ENCODE data around the gene SLC25A29. TPM values are rescaled to one million over a fixed set of nuclear protein-coding genes. Genes with fewer than 3 reads are reported as not detected.
"Not testable (repeated sequence)": the region's sequence is repeated elsewhere in the genome, so short reads cannot be mapped to it uniquely, and the experiment has no call there.

The SLC25A29 gene
- total RNA-seq, 1 donor from 2014 or later, result 15.9 TPM

DNA sequence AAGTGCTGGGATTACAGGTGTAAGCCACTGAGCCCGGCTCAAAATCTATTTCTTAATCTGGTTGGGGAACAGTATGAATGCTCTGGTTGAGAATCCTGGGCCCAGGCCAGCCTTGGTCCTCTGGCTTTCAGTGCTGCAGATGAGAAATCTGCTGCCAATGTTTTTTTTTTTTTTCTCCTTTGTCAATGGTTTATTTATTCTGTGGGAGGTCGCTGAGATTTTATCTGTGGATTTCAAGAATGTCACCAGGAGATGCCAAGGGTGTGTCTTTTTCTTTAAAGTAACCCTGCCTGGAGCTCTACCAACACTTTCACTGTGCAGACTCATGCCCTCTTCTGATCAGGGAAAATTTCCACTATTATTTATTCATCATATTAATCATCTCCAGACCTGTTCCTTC is 3.6 kb downstream of the SLC25A29 start:
- Mint-ChIP-seq H3K4me1 (ENCODE audit: low read depth) (peaks cover 22% of the 10 kb centered on the region), H3K9me3 (no peaks in the 10 kb centered on the region), H3K27me3 (ENCODE audit: insufficient read depth) (peaks cover 7% of the 10 kb centered on the region), H3K36me3 (ENCODE audit: low read depth) (no peaks in the 10 kb centered on the region), H3K4me3 (no peak overlapping the region), H3K27ac (no peak overlapping the region)
- no peak for DNase-seq (ENCODE audit: low spot score)
- intact Hi-C loops (cut with micrococcal nuclease), result loop anchor here (1.0 kb wide), 1 partner anchor 75 kb away; no protein-coding TSS in a partner anchor

DNA sequence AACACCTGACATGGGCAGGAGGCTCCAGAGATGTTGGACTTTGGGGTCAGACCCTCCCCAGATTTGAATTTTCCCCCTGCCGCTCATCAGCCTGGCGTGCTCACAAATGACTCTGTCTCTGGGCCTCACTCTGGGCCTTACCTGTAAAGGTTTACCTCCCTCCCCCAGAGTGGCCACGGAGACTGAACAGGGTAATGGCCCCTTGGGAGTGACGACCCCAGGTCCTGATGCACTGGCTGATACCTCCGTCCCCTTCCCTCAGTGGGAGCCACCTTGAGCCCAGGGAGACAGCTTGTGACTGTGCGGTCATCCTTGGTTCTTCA is 7.0 kb downstream of the SLC25A29 start:
- intact Hi-C loops (cut with micrococcal nuclease), result no loop called here
- Mint-ChIP-seq H3K27me3 (ENCODE audit: insufficient read depth) (no peaks in the 10 kb centered on the region), H3K4me3 (no peak overlapping the region), H3K9me3 (no peaks in the 10 kb centered on the region), H3K4me1 (ENCODE audit: low read depth) (peaks cover 14% of the 10 kb centered on the region), H3K36me3 (ENCODE audit: low read depth) (no peaks in the 10 kb centered on the region), H3K27ac (no peak overlapping the region)
- no peak for DNase-seq (ENCODE audit: low spot score)

GRCh38 chr14:100298551-100299237 is 7.5 kb downstream of the SLC25A29 start:
- Mint-ChIP-seq H3K27me3 (ENCODE audit: insufficient read depth) (no peaks in the 10 kb centered on the region), H3K36me3 (ENCODE audit: low read depth) (no peaks in the 10 kb centered on the region), H3K9me3 (no peaks in the 10 kb centered on the region), H3K27ac (no peak overlapping the region), H3K4me1 (ENCODE audit: low read depth) (peaks cover 12% of the 10 kb centered on the region), H3K4me3 (no peak overlapping the region)
- DNase-seq (ENCODE audit: low spot score), result no peak
- intact Hi-C loops (cut with micrococcal nuclease), result no loop called here

- peak overlapping the region; percentile 4 for H3K27ac Mint-ChIP-seq
- no peaks in the 10 kb centered on the region for H3K9me3 Mint-ChIP-seq
- intact Hi-C loops (cut with micrococcal nuclease), result no loop called here
- H3K4me3 Mint-ChIP-seq, result no peak overlapping the region
- no peak for DNase-seq (ENCODE audit: low spot score)
- peaks cover 1% of the 10 kb centered on the region for H3K4me1 Mint-ChIP-seq (ENCODE audit: low read depth)
- no peaks in the 10 kb centered on the region for H3K36me3 Mint-ChIP-seq (ENCODE audit: low read depth)
- H3K27me3 Mint-ChIP-seq (ENCODE audit: insufficient read depth), result no peaks in the 10 kb centered on the region
These were observed 8.6 kb downstream of the SLC25A29 start for GRCh38 chr14:100297320-100298300.

GRCh38 chr14:100296729-100297128 is 9.5 kb downstream of the SLC25A29 start:
- intact Hi-C loops (cut with micrococcal nuclease); H3K27me3 Mint-ChIP-seq (ENCODE audit: insufficient read depth); H3K36me3 Mint-ChIP-seq (ENCODE audit: low read depth); H3K27ac Mint-ChIP-seq; H3K4me1 Mint-ChIP-seq (ENCODE audit: low read depth); H3K9me3 Mint-ChIP-seq; H3K4me3 Mint-ChIP-seq; DNase-seq (ENCODE audit: low spot score): not testable (repeated sequence)

GRCh38 chr14:100296106-100296651 is 10.1 kb downstream of the SLC25A29 start:
- H3K4me3 Mint-ChIP-seq, result no peak overlapping the region
- H3K36me3 Mint-ChIP-seq (ENCODE audit: low read depth), result no peaks in the 10 kb centered on the region
- no peaks in the 10 kb centered on the region for H3K27me3 Mint-ChIP-seq (ENCODE audit: insufficient read depth)
- intact Hi-C loops (cut with micrococcal nuclease), result no loop called here
- no peaks in the 10 kb centered on the region for H3K4me1 Mint-ChIP-seq (ENCODE audit: low read depth)
- no peak for DNase-seq (ENCODE audit: low spot score)
- no peak overlapping the region for H3K27ac Mint-ChIP-seq
- no peaks in the 10 kb centered on the region for H3K9me3 Mint-ChIP-seq

DNA sequence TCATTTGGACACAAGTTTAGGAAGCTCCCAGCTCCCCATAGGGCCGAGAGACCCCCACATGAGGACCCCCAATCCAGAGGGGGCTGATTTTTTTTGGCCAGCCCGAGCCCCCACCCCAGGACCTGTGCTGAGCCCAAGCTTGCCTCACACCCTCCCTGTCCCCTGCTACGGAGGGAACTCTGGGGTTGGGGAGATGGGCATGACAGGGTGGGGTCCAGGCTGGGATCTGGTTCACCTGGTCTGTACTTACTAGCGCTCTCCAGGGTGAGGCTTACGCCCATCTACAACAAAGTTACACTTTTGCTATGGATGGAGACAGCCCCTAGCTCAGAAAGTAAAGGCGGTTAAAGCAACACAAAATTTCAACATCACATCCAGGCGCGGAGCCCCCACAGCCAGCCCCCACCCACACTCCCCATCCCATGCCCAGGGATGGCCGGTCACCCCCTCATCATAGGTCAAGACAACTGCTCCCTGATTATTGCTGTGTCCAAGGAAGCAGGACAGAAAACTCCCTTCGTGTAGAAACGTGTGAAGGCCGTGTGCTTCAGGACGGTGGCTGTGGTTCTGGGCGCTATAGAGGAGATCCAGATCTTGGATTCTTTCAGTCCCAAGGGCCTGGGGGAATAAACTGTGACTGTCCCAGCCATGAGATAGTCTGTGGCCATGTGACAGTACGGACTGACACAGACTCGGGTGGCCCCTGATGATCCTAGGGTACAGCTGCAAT is 10.7 kb downstream of the SLC25A29 start:
- no peaks in the 10 kb centered on the region for H3K36me3 Mint-ChIP-seq (ENCODE audit: low read depth)

GRCh38 chr14:100294963-100295330 is 11.3 kb downstream of the SLC25A29 start:
- no peak for DNase-seq (ENCODE audit: low spot score)
- Mint-ChIP-seq H3K27ac (no peak overlapping the region), H3K9me3 (no peaks in the 10 kb centered on the region), H3K36me3 (ENCODE audit: low read depth) (no peaks in the 10 kb centered on the region), H3K4me1 (ENCODE audit: low read depth) (no peaks in the 10 kb centered on the region), H3K27me3 (ENCODE audit: insufficient read depth) (no peaks in the 10 kb centered on the region), H3K4me3 (no peak overlapping the region)
- intact Hi-C loops (cut with micrococcal nuclease), result no loop called here

More for the DNA sequence above, 10.7 kb downstream of the SLC25A29 start:
- Mint-ChIP-seq H3K4me1 (ENCODE audit: low read depth) (no peaks in the 10 kb centered on the region), H3K27ac (no peak overlapping the region), H3K4me3 (no peak overlapping the region), H3K9me3 (no peaks in the 10 kb centered on the region), H3K27me3 (ENCODE audit: insufficient read depth) (no peaks in the 10 kb centered on the region)
- no peak for DNase-seq (ENCODE audit: low spot score)
- intact Hi-C loops (cut with micrococcal nuclease), result no loop called here

DNA sequence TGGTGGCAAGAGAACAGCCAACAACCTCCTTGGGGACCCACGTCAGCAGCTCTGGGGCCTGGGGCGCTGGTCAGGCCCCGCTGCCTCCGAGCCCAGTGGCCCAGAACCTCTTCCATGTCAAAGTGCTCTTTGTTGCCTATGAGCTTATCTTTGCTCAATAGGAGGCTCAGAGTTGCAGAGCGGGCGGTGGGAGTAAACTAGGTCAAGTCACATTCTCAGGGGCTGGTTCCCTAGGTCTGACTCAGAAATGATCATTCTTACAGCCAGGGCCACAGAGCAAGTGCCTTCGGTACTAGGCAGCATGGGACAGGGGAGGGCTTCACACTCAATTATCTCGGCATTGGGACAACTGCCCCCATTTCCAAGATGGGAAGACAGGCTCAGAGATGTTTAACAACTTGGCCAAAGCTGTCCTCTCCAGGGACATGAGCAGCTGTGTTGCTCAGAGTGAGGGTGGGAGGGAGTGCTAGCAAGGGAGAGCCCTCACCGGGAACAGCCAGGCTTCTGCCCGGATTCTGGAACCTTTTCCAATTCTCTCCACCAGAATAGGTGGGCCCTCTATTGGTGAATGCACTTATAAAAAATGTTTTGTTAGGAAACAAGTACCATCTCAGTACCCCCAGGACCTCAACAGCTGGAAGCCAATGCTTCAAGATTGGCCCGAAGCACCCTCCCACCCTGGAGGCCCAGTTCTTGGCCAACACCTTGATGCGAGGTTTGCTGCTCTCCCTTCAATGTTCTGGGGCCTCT is 11.9 kb downstream of the SLC25A29 start:
- no peak overlapping the region for H3K4me3 Mint-ChIP-seq
- DNase-seq (ENCODE audit: low spot score), result no peak
- no peaks in the 10 kb centered on the region for H3K36me3 Mint-ChIP-seq (ENCODE audit: low read depth)
- H3K27ac Mint-ChIP-seq, result no peak overlapping the region
- H3K27me3 Mint-ChIP-seq (ENCODE audit: insufficient read depth), result no peaks in the 10 kb centered on the region
- no peaks in the 10 kb centered on the region for H3K4me1 Mint-ChIP-seq (ENCODE audit: low read depth)
- H3K9me3 Mint-ChIP-seq, result no peaks in the 10 kb centered on the region
- intact Hi-C loops (cut with micrococcal nuclease), result no loop called here

- no peaks in the 10 kb centered on the region for H3K27me3 Mint-ChIP-seq (ENCODE audit: insufficient read depth)
- no peaks in the 10 kb centered on the region for H3K9me3 Mint-ChIP-seq
- H3K36me3 Mint-ChIP-seq (ENCODE audit: low read depth), result no peaks in the 10 kb centered on the region
- intact Hi-C loops (cut with micrococcal nuclease), result no loop called here
- DNase-seq (ENCODE audit: low spot score), result no peak
- H3K27ac Mint-ChIP-seq, result no peak overlapping the region
- H3K4me3 Mint-ChIP-seq, result no peak overlapping the region
- no peaks in the 10 kb centered on the region for H3K4me1 Mint-ChIP-seq (ENCODE audit: low read depth)
These were observed 12.6 kb downstream of the SLC25A29 start for GRCh38 chr14:100293497-100294212.

DNA sequence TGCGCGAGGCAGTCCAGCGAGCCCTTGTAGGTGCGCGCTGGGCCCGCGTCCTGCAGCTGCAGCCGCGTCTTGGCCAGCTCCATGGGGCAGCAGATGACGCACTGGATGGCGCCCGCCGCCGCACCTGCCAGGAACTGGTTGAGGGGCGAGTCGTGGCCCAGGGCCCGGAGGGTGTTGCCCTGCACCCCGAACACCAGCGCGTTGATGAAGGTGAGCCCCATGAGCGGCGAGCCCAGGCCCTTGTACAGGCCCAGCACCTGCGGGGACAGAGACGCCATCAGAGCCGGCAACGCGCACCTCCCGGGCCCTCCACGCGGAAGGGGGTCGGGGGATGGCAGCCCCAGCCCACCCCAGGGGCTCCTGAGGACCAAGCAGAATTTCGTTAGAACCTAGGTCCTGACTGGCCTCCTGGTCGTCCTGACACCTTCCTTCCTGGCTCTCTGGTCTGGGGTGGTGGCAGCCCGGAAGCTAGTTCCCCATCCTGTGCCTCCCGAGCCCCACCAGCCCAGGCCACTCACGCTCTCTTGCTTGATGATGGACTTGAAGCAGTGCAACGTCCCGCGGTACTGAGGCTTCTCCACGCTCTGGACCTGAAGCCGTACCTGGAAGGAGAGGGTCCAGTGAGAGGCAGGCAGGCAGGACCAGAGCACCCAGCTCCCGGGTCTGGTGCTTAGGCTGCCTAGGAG is 13.3 kb downstream of the SLC25A29 start:
- Mint-ChIP-seq H3K4me1 (ENCODE audit: low read depth) (no peaks in the 10 kb centered on the region), H3K4me3 (no peak overlapping the region), H3K36me3 (ENCODE audit: low read depth) (no peaks in the 10 kb centered on the region), H3K27ac (no peak overlapping the region), H3K27me3 (ENCODE audit: insufficient read depth) (no peaks in the 10 kb centered on the region), H3K9me3 (no peaks in the 10 kb centered on the region)
- intact Hi-C loops (cut with micrococcal nuclease), result no loop called here
- no peak for DNase-seq (ENCODE audit: low spot score)

Data from activated T-helper 1 cell treated with anti-CD3 and anti-CD28 coated beads, Interleukin-12 subunit alpha, Interleukin-12 subunit beta, Interleukin-2, Interleukin-4 antibody, amounts not matched to agents 30 ng/mL and 10 ng/mL and 1 ng/mL, durations not matched to agents 14 hours and 24 hours and 36 hours (primary cell).